H1 (cell line): ENCODE data around the gene CKMT1A. TPM values are rescaled to one million over a fixed set of nuclear protein-coding genes. Genes with fewer than 3 reads are reported as not detected.

ENCODE experiments used
- CTCF ChIA-PET: fragments of 300-600 bp; sonication (Branson Sonifier 250); formaldehyde crosslinking; loops from one replicate; lab custom pipeline; 2021; ENCODE audit not compliant: partially characterized antibody; lab: Charles Lee
- POLR2A ChIA-PET: fragments of 300-600 bp; sonication (Branson Sonifier 250); formaldehyde crosslinking; loops from one replicate; lab custom pipeline; 2021; ENCODE audit warnings: inconsistent platforms; ENCODE audit not compliant: partially characterized antibody; lab: Charles Lee
- DNase-seq, 2 experiments: peaks; one replicate each; pipeline versions ENCODE4 v3.0.0 to v3.0.0-alpha.2; 2010 to 2022; ENCODE audit warnings: low spot score in 2 of 2, low read depth in 1 of 2, mixed read lengths in 1 of 2
- FAIRE-seq: peaks from 2 replicates; lab custom pipeline; 2011; peaks lifted over from hg19 to GRCh38; lab: Jason Lieb, UNC
- H2AFZ ChIP-seq: 2 replicates; pipeline ENCODE4 v1.8.1; 2012; ENCODE audit warnings: low read length, inconsistent platforms
- H2AK5ac ChIP-seq: 2 replicates; pipeline ENCODE4 v1.6.1; 2013; ENCODE audit warnings: low read depth, low read length
- H2BK120ac ChIP-seq: replicated peaks from 2 replicates; pipeline ENCODE3; 2013; ENCODE audit warnings: low read depth, low read length, inconsistent platforms
- H2BK12ac ChIP-seq: 2 replicates; pipeline ENCODE4 v1.6.1; 2013; ENCODE audit warnings: low read depth, low read length
- H2BK15ac ChIP-seq: 2 replicates; pipeline ENCODE4 v1.6.1; 2013; ENCODE audit warnings: low read length
- H2BK20ac ChIP-seq: 2 replicates; pipeline ENCODE4 v1.6.1; 2013; ENCODE audit warnings: low read length
- H2BK5ac ChIP-seq: 2 replicates; pipeline ENCODE4 v1.6.1; 2013; ENCODE audit warnings: low read depth, low read length
- H3K14ac ChIP-seq: 2 replicates; pipeline ENCODE4 v1.6.1; 2013; ENCODE audit warnings: inconsistent platforms; ENCODE audit not compliant: insufficient read length
- H3K18ac ChIP-seq: 2 replicates; pipeline ENCODE4 v1.6.1; 2013; ENCODE audit warnings: low read length; ENCODE audit errors: extremely low read depth
- H3K23ac ChIP-seq: 2 replicates; pipeline ENCODE4 v1.6.1; 2013; ENCODE audit warnings: inconsistent platforms; ENCODE audit not compliant: insufficient read length
- H3K23me2 ChIP-seq: 2 replicates; pipeline ENCODE4 v1.6.1; 2013; ENCODE audit warnings: low read depth, low read length
- H3K27ac ChIP-seq: 2 replicates; pipeline ENCODE4 v1.6.1; 2011; ENCODE audit warnings: low read depth, low read length, inconsistent platforms
- H3K27me3 ChIP-seq, 4 experiments: replicated peaks in 1 of 4; 1 replicate in 1 of 4; 2 replicates in 3 of 4; pipeline versions ENCODE4 v1.6.1 to v1.8.1; 2011 to 2013; ENCODE audit warnings: low read length in 3 of 4, mild to moderate bottlenecking in 3 of 4, inconsistent platforms in 2 of 4, mixed read lengths in 2 of 4, moderate library complexity in 1 of 4; ENCODE audit not compliant: control insufficient read depth in 3 of 4, insufficient read depth in 3 of 4; ENCODE audit errors: extremely low read depth in 1 of 4
- H3K36me3 ChIP-seq, 4 experiments: 2 replicates each; pipeline versions ENCODE4 v1.6.1 to v1.8.1; 2011 to 2013; ENCODE audit warnings: mild to moderate bottlenecking in 4 of 4, low read length in 3 of 4, moderate library complexity in 2 of 4, control low read depth in 1 of 4, inconsistent platforms in 1 of 4; ENCODE audit not compliant: insufficient read depth in 4 of 4, control insufficient read depth in 2 of 4
- H3K4ac ChIP-seq: replicated peaks from 2 replicates; pipeline ENCODE3; 2013; ENCODE audit warnings: low read length, low read depth, mixed read lengths, inconsistent platforms; ENCODE audit not compliant: insufficient read length
- H3K4me1 ChIP-seq, 4 experiments: replicated peaks in 1 of 4; 1 replicate in 1 of 4; 2 replicates in 3 of 4; pipeline versions ENCODE4 v1.6.1 to v1.8.1; 2011 to 2013; ENCODE audit warnings: low read length in 3 of 4, inconsistent platforms in 2 of 4, mixed read lengths in 1 of 4; ENCODE audit not compliant: insufficient read depth in 4 of 4, control insufficient read depth in 3 of 4
- H3K4me2 ChIP-seq, 2 experiments: 2 replicates each; pipeline versions ENCODE4 v1.6.1 to v1.8.1; 2011 to 2013; ENCODE audit warnings: low read depth in 2 of 2, low read length in 2 of 2, control low read depth in 1 of 2, inconsistent platforms in 1 of 2, mild to moderate bottlenecking in 1 of 2; ENCODE audit not compliant: insufficient read depth in 1 of 2
- H3K4me3 ChIP-seq, 4 experiments: fragments of 200-600, 300-600 bp in 1 of 4; sonication (generic), shearing (Covaris generic), sonication (Bioruptor Twin) in 1 of 4; 2 replicates each; pipeline versions ENCODE4 v1.5.1 to v1.8.1; 2011 to 2016; ENCODE audit warnings: low read length in 4 of 4, low read depth in 3 of 4, control low read depth in 2 of 4, inconsistent platforms in 2 of 4, mild to moderate bottlenecking in 2 of 4, mixed read lengths in 1 of 4, moderate library complexity in 1 of 4; ENCODE audit not compliant: insufficient read depth in 2 of 4; ENCODE audit errors: extremely low read depth in 1 of 4
- H3K56ac ChIP-seq: replicated peaks from 2 replicates; pipeline ENCODE3; 2013; ENCODE audit warnings: low read depth, mild to moderate bottlenecking, mixed read lengths, low read length, inconsistent platforms; ENCODE audit not compliant: insufficient read length
- H3K79me1 ChIP-seq: 2 replicates; pipeline ENCODE4 v1.6.1; 2013; ENCODE audit warnings: low read depth, low read length, control low read depth
- H3K79me2 ChIP-seq, 2 experiments: 2 replicates each; pipeline versions ENCODE4 v1.6.1 to v1.8.1; 2012 to 2013; ENCODE audit warnings: low read length in 2 of 2, mild to moderate bottlenecking in 2 of 2, inconsistent platforms in 1 of 2; ENCODE audit not compliant: insufficient read depth in 2 of 2, control insufficient read depth in 1 of 2
- H3K9ac ChIP-seq, 4 experiments: replicated peaks in 1 of 4; 1 replicate in 1 of 4; 2 replicates in 3 of 4; pipeline versions ENCODE4 v1.6.1 to v1.8.1; 2011 to 2013; ENCODE audit warnings: low read depth in 3 of 4, low read length in 3 of 4, control low read depth in 2 of 4, mild to moderate bottlenecking in 2 of 4, moderate library complexity in 2 of 4, inconsistent platforms in 1 of 4; ENCODE audit errors: extremely low read depth in 1 of 4
- H3K9me3 ChIP-seq, 2 experiments: 2 replicates each; pipeline versions ENCODE4 v1.6.1 to v1.8.1; 2012 to 2013; ENCODE audit warnings: mild to moderate bottlenecking in 2 of 2, moderate library complexity in 2 of 2, control low read depth in 1 of 2, inconsistent platforms in 1 of 2, low read depth in 1 of 2, low read length in 1 of 2, mixed read lengths in 1 of 2; ENCODE audit not compliant: insufficient read depth in 2 of 2
- H4K20me1 ChIP-seq, 2 experiments: replicated peaks in 1 of 2; 2 replicates each; pipeline versions ENCODE3 to v1.8.1; 2011 to 2013; ENCODE audit warnings: inconsistent platforms in 2 of 2, low read length in 2 of 2, mild to moderate bottlenecking in 1 of 2; ENCODE audit not compliant: insufficient read depth in 2 of 2, control insufficient read depth in 1 of 2
- H4K5ac ChIP-seq: 2 replicates; pipeline ENCODE4 v1.6.1; 2013; ENCODE audit warnings: low read length, low read depth, mixed read lengths, inconsistent platforms; ENCODE audit not compliant: insufficient read length
- H4K8ac ChIP-seq: 2 replicates; pipeline ENCODE4 v1.8.0; 2013; ENCODE audit warnings: mild to moderate bottlenecking, moderate library complexity, low read length, inconsistent platforms; ENCODE audit not compliant: insufficient read depth; ENCODE audit errors: extremely low read depth
- H4K91ac ChIP-seq: replicated peaks from 2 replicates; pipeline ENCODE3; 2013; ENCODE audit warnings: low read length, mixed read lengths, inconsistent platforms; ENCODE audit not compliant: insufficient read length
- CREB1 ChIP-seq: IDR thresholded peaks from 2 replicates; pipeline ENCODE4 v1.6.1; 2012; ENCODE audit warnings: inconsistent platforms
- CTBP2 ChIP-seq: IDR thresholded peaks from 2 replicates; pipeline ENCODE4 v1.7.0; 2011; ENCODE audit warnings: borderline replicate concordance, mild to moderate bottlenecking, moderate library complexity, mixed read lengths, low read length; ENCODE audit not compliant: insufficient read depth, insufficient read length
- EP300 ChIP-seq, 2 experiments: IDR thresholded peaks; 1 replicate in 1 of 2; 2 replicates in 1 of 2; pipeline ENCODE4 v1.6.1; 2011 to 2012; ENCODE audit warnings: low read depth in 2 of 2, low read length in 2 of 2, mild to moderate bottlenecking in 2 of 2, borderline replicate concordance in 1 of 2, inconsistent platforms in 1 of 2, moderate library complexity in 1 of 2
- EZH2 ChIP-seq: fragments of 200-600 bp; sonication (generic); IDR thresholded peaks from 2 replicates; pipeline ENCODE4 v1.7.1; 2012; ENCODE audit warnings: low read depth, mild to moderate bottlenecking, moderate library complexity, low read length, inconsistent platforms; ENCODE audit not compliant: severe bottlenecking
- HDAC2 ChIP-seq, 2 experiments: fragments of 300-600 bp in 1 of 2; sonication (generic) in 1 of 2; IDR thresholded peaks; 2 replicates each; pipeline ENCODE4 v1.6.1; 2011 to 2012; ENCODE audit warnings: low read depth in 2 of 2, low read length in 2 of 2, mild to moderate bottlenecking in 2 of 2, moderate library complexity in 2 of 2, borderline replicate concordance in 1 of 2, inconsistent platforms in 1 of 2
- JUN ChIP-seq: IDR thresholded peaks from 2 replicates; pipeline ENCODE4 v1.6.1; 2011; ENCODE audit warnings: low read depth, mild to moderate bottlenecking, improper control_type of control experiment, low read length
- JUND ChIP-seq: IDR thresholded peaks from 2 replicates; pipeline ENCODE4 v1.6.1; 2011; ENCODE audit warnings: mild to moderate bottlenecking, improper control_type of control experiment, low read length
- SRF ChIP-seq: IDR thresholded peaks from 2 replicates; pipeline ENCODE4 v1.6.1; 2011; ENCODE audit warnings: mild to moderate bottlenecking, low read depth, low read length, moderate library complexity
- TAF7 ChIP-seq: optimal IDR thresholded peaks from 2 replicates; pipeline ENCODE3; 2011; ENCODE audit warnings: low read depth, mild to moderate bottlenecking, inconsistent platforms, low read length, moderate library complexity, borderline replicate concordance
- WGBS, 2 experiments: shearing (Covaris generic) in 1 of 2; methylation state at CpG; one replicate each; pipeline versions ENCODE4 v1.1.6 to v1.1.7; 2013 to 2015; ENCODE audit warnings: low lambda C conversion rate in 2 of 2, mixed read lengths in 2 of 2, inconsistent platforms in 1 of 2, low coverage in 1 of 2, missing lambda C conversion rate in 1 of 2; ENCODE audit not compliant: insufficient replicate concordance in 2 of 2, insufficient coverage in 1 of 2, insufficient read length in 1 of 2; ENCODE audit errors: extremely low coverage in 1 of 2, missing lambda C conversion rate in 1 of 2; 5-methylcytosine and 5-hydroxymethylcytosine counted together
- polyA plus RNA-seq, 7 experiments: library from polyadenylated mRNA; depleted of rRNA in 3 of 7; stranded (reverse) in 5 of 7; unstranded in 2 of 7; fragments of >200 nt in 5 of 7; fragments of 200-250 nt in 2 of 7; gene quantifications; 1 replicate in 5 of 7; 2 replicates in 1 of 7; 4 replicates in 1 of 7; pipeline versions ENCODE4 v1.2.1 to v1.2.3, GENCODE V29; 2011 to 2013; ENCODE audit warnings: missing spikeins in 2 of 7, mixed read lengths in 2 of 7
- total RNA-seq: library from RNA; stranded (reverse); fragmentation: NEBNext Ultra II Directional; extraction: Animal tissue kit (Norgen Biotek cat#: 25700); gene quantifications from 2 replicates; pipeline ENCODE4 v1.2.1, GENCODE V29; 2021
- TF ChIP-seq, protein P1 (sequence below): IDR thresholded peaks from 2 replicates; pipeline ENCODE4 v1.6.1; 2011; ENCODE audit warnings: low read length, improper control_type of control experiment

CKMT1A gene
- total and polyA plus RNA-seq, 2 of the 8 experiments (the other 6 are each of a cell fraction or from before 2014, with no cell fraction given), result 35.0 to 38.9 TPM

DNA sequence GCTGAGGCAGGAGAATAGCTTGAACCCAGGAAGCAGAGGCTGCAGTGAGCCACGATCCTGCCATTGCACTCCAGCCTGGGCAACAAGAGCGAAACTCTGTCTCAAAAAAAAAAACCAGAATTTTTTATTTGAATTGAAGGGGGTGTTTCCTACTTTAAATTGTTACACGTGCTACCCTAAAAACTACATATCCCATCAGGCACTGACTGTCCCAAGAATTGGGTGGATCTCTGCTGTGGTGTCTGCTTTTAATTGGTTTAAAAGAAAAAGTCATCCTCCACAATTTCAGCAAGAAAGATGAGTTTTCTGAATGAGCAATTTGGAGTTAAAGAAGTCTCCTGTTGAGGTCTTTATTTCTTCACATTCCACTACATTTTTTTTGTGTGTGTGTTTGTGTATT, 54.7 kb downstream of the CKMT1A start:
- no peak overlapping the region for H4K5ac ChIP-seq
- no peak overlapping the region for H3K27ac ChIP-seq
- no peak overlapping the region for H3K18ac ChIP-seq
- ChIA-PET POLR2A (no interaction called here), CTCF (no interaction called here)
- no peak overlapping the region for H3K14ac ChIP-seq
- peaks cover 0 to 6% (median 2%) of the 10 kb centered on the region in 4 experiments; a peak in 6 of 7 replicates for H3K4me1 ChIP-seq
- H3K9ac ChIP-seq, result no peak overlapping the region
- no peaks in the 10 kb centered on the region; the same call in 1 of the 2 replicates for H3K79me1 ChIP-seq
- no peak overlapping the region for H2AFZ ChIP-seq
- no peak overlapping the region for H4K91ac ChIP-seq
- H2BK12ac ChIP-seq, result no peak overlapping the region
- no peak overlapping the region for H4K8ac ChIP-seq
- WGBS, 2 experiments, result 84% methylated on average over 3 of the region's 3 CpGs; no CpG with 5 or more reads in 1 of the 2 experiments
- no peaks in the 10 kb centered on the region for H3K27me3 ChIP-seq
- no peak overlapping the region for H3K56ac ChIP-seq
- no peak for TF ChIP-seq JUN
- TF ChIP-seq TAF7, result no peak
- no peak for TF ChIP-seq JUND
- no peak for TF ChIP-seq EP300 (IDR thresholded peaks at IDR 0.05; ENCODE audit: borderline replicate concordance in 1 of 2, low read depth in 2 of 2, low read length in 2 of 2)
- no peak for TF ChIP-seq HDAC2 (IDR thresholded peaks at IDR 0.05; ENCODE audit: borderline replicate concordance in 1 of 2, low read depth in 2 of 2, low read length in 2 of 2)
- no peak for TF ChIP-seq CREB1
- TF ChIP-seq CTBP2, result no peak
- no peak for TF ChIP-seq EZH2
- TF ChIP-seq SRF, result no peak
- TF ChIP-seq, protein P1, sequence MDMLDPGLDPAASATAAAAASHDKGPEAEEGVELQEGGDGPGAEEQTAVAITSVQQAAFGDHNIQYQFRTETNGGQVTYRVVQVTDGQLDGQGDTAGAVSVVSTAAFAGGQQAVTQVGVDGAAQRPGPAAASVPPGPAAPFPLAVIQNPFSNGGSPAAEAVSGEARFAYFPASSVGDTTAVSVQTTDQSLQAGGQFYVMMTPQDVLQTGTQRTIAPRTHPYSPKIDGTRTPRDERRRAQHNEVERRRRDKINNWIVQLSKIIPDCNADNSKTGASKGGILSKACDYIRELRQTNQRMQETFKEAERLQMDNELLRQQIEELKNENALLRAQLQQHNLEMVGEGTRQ, result no peak
- no peak overlapping the region for H2BK20ac ChIP-seq
- peak overlapping the region in 3 of 4 experiments; percentile 10 to 88 (median 87); a peak in 3 of 8 replicates for H3K4me3 ChIP-seq
- no peaks in the 10 kb centered on the region for H3K9me3 ChIP-seq
- no peak for DNase-seq
- H3K23ac ChIP-seq, result no peak overlapping the region
- peaks cover 15 to 17% of the 10 kb centered on the region in 2 experiments for H4K20me1 ChIP-seq
- H2AK5ac ChIP-seq, result no peak overlapping the region
- no peak overlapping the region for H2BK5ac ChIP-seq
- peaks cover 9 to 67% of the 10 kb centered on the region in 2 experiments for H3K79me2 ChIP-seq
- H3K36me3 ChIP-seq, result peaks cover 0 to 24% (median 2%) of the 10 kb centered on the region in 4 experiments; a peak in 3 of 8 replicates
- H3K23me2 ChIP-seq, result no peaks in the 10 kb centered on the region; the same call in 1 of the 2 replicates
- no peak overlapping the region for H2BK15ac ChIP-seq
- FAIRE-seq, result no peak
- no peak overlapping the region for H3K4ac ChIP-seq
- peak overlapping the region; percentile 61 to 73; a peak in 3 of 4 replicates for H3K4me2 ChIP-seq
- no peak overlapping the region for H2BK120ac ChIP-seq
